Urinary bladder (tissue), 4 donors: ENCODE results near the gene RYR3. TPM values are rescaled to one million over a fixed set of nuclear protein-coding genes. Genes with fewer than 3 reads are reported as not detected.

Experiments
- DNase-seq: peaks from one replicate; pipeline ENCODE4 v3.0.0-alpha.2; 2015; ENCODE audit errors: extremely low spot score
- H3K27ac ChIP-seq: one replicate; pipeline ENCODE4 v1.5.1; 2013; ENCODE audit warnings: low read depth, mild to moderate bottlenecking, moderate library complexity
- H3K36me3 ChIP-seq: one replicate; pipeline ENCODE4 v1.6.1; 2013; ENCODE audit warnings: mild to moderate bottlenecking, moderate library complexity; ENCODE audit not compliant: insufficient read depth
- H3K4me1 ChIP-seq: one replicate; pipeline ENCODE4 v1.6.1; 2013; ENCODE audit warnings: mild to moderate bottlenecking, moderate library complexity; ENCODE audit not compliant: insufficient read depth
- H3K4me3 ChIP-seq: one replicate; pipeline ENCODE4 v1.5.1; 2013; ENCODE audit warnings: low read depth, low read length
- WGBS: extraction: QIAGEN DNeasy Blood & Tissue Kit; methylation state at CpG from one replicate; pipeline ENCODE4 v1.1.7; 2013; 5-methylcytosine and 5-hydroxymethylcytosine counted together
- polyA plus RNA-seq: library from polyadenylated mRNA; stranded (reverse); fragments of 200-250 nt; gene quantifications from one replicate; pipeline ENCODE4 v1.2.3, GENCODE V29; 2013
- total RNA-seq: library from RNA; depleted of rRNA; stranded (reverse); fragments of >200 nt; gene quantifications from one replicate; pipeline ENCODE4 v1.2.3, GENCODE V29; 2014
- donor health status: healthy with polysubstance abuse.
- donor health status: healthy.

The RYR3 gene
- total and polyA plus RNA-seq, 2 donors = 5.1 to 10.5 TPM

DNA sequence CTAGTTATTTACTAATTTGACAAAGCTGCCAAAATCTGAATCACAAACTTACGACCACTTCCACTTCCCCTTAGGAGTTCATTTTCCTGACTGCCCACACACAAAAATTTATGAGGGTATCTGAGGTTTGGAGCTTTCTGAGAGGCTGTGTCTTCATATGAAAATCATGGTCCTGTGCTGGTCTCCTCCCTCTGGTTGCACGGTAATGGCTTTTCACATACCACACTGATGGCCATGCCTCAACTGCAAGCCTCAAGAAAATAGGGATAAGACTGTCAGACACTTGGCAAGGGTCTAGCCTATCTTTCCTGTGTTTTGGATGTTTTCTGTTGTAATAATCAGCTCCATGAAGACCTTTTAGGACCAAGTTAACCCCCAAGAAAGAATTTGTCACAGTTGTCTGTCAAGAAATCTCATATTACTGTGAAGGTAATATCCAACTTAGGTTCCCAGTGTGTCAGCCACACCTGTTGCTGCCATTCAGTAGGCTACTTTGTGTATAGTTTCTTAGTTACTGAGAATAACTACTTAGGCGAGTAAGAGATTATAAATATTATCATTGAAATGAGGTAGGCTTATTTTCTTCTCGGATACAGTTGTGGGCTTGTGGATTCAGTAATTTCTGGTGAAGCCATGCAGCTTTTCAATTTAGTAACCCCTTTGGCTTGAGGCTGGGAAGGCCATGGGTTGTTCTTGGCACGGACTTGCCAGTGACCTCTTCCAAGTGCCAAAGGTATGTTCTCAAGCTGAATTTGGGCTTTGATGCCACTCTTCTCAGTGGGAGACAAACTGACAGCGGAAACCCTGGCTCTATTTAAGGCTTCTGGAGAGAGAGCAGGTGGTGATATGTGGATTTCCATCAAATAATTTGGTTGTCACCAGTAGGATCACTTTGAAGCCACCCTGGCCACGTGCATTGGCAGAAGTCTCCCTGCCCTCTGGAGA lies 101.1 kb downstream of the RYR3 start:
- H3K4me3 ChIP-seq = no peak overlapping the region
- DNase-seq = no peak
- H3K36me3 ChIP-seq = no peaks in the 10 kb centered on the region
- no peaks in the 10 kb centered on the region for H3K4me1 ChIP-seq
- 88% methylated on average over 7 of the region's 7 CpGs for WGBS
- no peak overlapping the region for H3K27ac ChIP-seq

DNA sequence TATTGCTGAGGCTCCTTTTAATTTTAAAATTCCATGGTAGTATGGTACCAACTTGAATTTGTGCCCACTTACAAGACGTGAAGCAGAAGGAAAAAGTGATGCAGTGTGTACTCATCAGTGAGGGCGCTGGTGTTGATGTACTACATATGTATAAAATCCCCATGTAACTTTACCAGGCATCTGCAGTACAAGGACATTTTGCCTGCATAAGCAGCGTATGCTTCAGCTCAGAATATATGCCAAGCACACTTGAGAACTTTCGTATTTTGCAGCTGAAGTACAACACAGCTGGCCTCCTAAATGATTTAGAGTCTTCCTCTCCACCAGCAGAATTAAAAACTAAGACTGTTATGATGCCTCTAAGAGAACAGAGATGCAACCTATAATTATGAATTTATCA lies 108.9 kb downstream of the RYR3 start:
- WGBS = 73% methylated on average over 4 of the region's 4 CpGs
- Histone ChIP-seq H3K36me3 (no peaks in the 10 kb centered on the region), H3K27ac (no peak overlapping the region), H3K4me3 (no peak overlapping the region), H3K4me1 (no peaks in the 10 kb centered on the region)
- no peak for DNase-seq

- no peak for DNase-seq
- Histone ChIP-seq H3K4me1 (no peaks in the 10 kb centered on the region), H3K4me3 (no peak overlapping the region), H3K36me3 (no peaks in the 10 kb centered on the region), H3K27ac (no peak overlapping the region)
These were observed 113.3 kb downstream of the RYR3 start for GRCh38 chr15:33424025-33424424.

GRCh38 chr15:33425142-33425541 lies 114.4 kb downstream of the RYR3 start:
- Histone ChIP-seq H3K27ac (no peak overlapping the region), H3K36me3 (no peaks in the 10 kb centered on the region), H3K4me1 (no peaks in the 10 kb centered on the region), H3K4me3 (no peak overlapping the region)
- no peak for DNase-seq
- WGBS = 51% methylated on average over 3 of the region's 3 CpGs

- H3K36me3 ChIP-seq = no peaks in the 10 kb centered on the region
- H3K4me1 ChIP-seq = no peaks in the 10 kb centered on the region
- WGBS = 70% methylated on average over 5 of the region's 5 CpGs
These were observed 119.8 kb downstream of the RYR3 start for GRCh38 chr15:33430577-33430976.

DNA sequence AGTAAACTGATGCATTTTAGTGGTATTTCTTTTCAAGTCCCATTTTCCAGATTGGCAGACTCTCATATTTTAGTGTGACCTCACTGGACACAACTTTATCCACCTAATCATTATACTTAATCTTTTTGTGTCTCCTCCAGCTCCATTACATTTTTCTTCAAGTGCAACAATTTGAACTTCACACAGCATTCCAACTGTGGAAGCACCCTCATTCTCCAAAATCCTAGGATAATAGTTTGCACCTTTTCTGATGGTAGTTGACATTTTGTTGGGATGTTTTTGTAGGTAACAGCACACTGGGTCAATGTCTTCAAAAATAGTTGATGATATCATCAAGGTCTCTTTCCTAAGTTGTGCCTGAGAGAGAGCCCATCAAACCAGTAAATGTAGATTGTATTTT lies 123.1 kb downstream of the RYR3 start:
- no peaks in the 10 kb centered on the region for H3K4me1 ChIP-seq
- no peak overlapping the region for H3K4me3 ChIP-seq
- no peak for DNase-seq
- H3K36me3 ChIP-seq = no peaks in the 10 kb centered on the region
- no peak overlapping the region for H3K27ac ChIP-seq

More at GRCh38 chr15:33430577-33430976, 119.8 kb downstream of the RYR3 start:
- DNase-seq = no peak
- Histone ChIP-seq H3K27ac (no peak overlapping the region), H3K4me3 (no peak overlapping the region)

DNA sequence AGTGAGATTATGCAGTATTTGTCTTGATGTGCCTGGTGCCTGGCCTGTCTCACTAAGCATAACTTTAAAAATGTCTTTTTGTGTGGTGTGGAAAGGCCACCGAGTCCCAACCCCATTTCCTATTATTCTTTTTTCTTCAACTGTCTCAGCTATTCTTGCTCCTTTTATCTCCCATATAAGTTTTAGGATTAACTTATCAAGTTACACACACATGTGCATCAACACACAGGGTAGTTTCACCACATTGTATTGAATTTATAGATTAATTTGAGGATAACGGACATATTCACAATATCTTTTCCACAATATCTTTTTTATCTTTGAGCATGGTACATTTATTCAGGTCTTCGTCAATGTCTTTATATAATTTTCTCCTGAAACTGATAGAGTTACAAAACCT lies 127.6 kb downstream of the RYR3 start:
- 93% methylated on average over 3 of the region's 3 CpGs for WGBS
- no peaks in the 10 kb centered on the region for H3K4me1 ChIP-seq
- H3K36me3 ChIP-seq = no peaks in the 10 kb centered on the region
- no peak overlapping the region for H3K27ac ChIP-seq
- H3K4me3 ChIP-seq = no peak overlapping the region
- DNase-seq = no peak

GRCh38 chr15:33440900-33441299 lies 130.1 kb downstream of the RYR3 start:
- no peak for DNase-seq
- H3K27ac ChIP-seq = no peak overlapping the region
- 81% methylated on average over 4 of the region's 4 CpGs for WGBS
- H3K4me3 ChIP-seq = no peak overlapping the region
- H3K36me3 ChIP-seq = no peaks in the 10 kb centered on the region
- H3K4me1 ChIP-seq = no peaks in the 10 kb centered on the region

DNA sequence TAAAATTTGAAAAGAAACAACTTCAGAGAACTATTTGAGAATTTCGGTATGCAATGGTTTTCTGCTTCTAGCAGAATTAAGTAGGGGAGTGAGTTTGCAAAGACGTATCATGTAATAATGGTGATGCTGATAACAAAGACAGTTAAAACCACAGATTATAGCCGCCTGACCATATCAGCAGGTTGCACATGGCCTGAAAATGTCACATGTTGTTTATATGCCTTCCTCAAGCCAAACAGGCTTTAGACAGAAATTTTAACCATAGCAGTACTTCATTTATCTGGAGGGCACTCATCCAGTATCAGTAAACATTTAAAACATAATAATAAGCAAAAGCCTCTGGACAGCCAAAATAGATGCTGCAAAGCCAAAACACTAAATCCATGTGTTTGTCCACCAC lies 131.7 kb downstream of the RYR3 start:
- Histone ChIP-seq H3K4me3 (no peak overlapping the region), H3K4me1 (no peaks in the 10 kb centered on the region), H3K36me3 (no peaks in the 10 kb centered on the region), H3K27ac (no peak overlapping the region)
- WGBS = 47% methylated on average over 3 of the region's 3 CpGs
- no peak for DNase-seq

GRCh38 chr15:33443708-33444107 lies 132.9 kb downstream of the RYR3 start:
- H3K27ac ChIP-seq = no peak overlapping the region
- H3K36me3 ChIP-seq = no peaks in the 10 kb centered on the region
- H3K4me3 ChIP-seq = no peak overlapping the region
- WGBS = 36% methylated on average over 1 of the region's 1 CpG
- no peak for DNase-seq
- no peaks in the 10 kb centered on the region for H3K4me1 ChIP-seq

GRCh38 chr15:33445984-33446383 lies 135.2 kb downstream of the RYR3 start:
- H3K36me3 ChIP-seq = no peaks in the 10 kb centered on the region
- no peak overlapping the region for H3K27ac ChIP-seq
- no peak for DNase-seq
- WGBS = 85% methylated on average over 4 of the region's 4 CpGs
- no peak overlapping the region for H3K4me3 ChIP-seq
- H3K4me1 ChIP-seq = no peaks in the 10 kb centered on the region

DNA sequence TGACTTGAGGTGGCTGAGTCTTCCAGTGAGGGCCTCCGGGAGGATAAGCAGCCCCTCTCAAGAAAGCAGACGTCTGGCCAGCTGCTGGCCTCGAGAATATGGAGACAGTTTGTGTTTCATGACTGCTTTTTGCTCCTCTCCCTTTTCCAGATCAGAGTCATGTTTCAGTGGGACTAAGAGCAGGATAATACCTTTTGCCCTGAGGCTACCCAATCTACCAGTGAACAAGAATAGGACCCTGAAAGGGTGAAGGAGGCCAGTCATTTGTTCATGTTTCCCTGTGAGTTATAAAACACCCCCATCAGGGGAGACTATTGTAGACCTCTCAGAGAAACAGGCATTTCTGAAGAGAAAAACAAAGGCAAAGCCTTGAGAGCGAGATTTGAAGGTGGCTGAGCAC lies 137.4 kb downstream of the RYR3 start:
- no peaks in the 10 kb centered on the region for H3K36me3 ChIP-seq
- WGBS = 68% methylated on average over 4 of the region's 4 CpGs
- H3K4me3 ChIP-seq = no peak overlapping the region
- no peak overlapping the region for H3K27ac ChIP-seq
- DNase-seq = no peak
- H3K4me1 ChIP-seq = no peaks in the 10 kb centered on the region

GRCh38 chr15:33448961-33449606 lies 138.3 kb downstream of the RYR3 start:
- DNase-seq = no peak
- WGBS = 75% methylated on average over 9 of the region's 9 CpGs
- Histone ChIP-seq H3K4me1 (no peaks in the 10 kb centered on the region), H3K27ac (no peak overlapping the region), H3K4me3 (no peak overlapping the region), H3K36me3 (no peaks in the 10 kb centered on the region)

DNA sequence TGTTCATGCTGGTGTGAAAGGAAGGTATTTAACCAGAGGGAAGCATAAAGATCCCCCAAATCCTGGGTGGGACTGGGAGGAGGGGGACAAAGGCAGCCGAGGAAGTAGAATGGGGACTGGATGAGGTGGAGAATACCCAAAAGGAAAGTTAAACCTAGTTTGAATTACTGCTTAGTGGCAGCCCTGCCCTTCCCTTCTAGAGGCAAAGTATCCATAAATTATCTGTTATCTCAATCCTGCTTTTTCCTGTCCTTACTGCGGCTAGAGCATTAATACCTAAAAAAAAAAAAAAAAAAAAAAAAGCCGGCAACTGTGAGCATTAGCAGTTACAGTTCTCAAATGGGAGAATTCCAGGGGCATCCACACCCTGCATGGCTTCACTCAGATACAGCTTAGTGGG lies 139.0 kb downstream of the RYR3 start:
- H3K27ac ChIP-seq = no peak overlapping the region
- H3K4me3 ChIP-seq = no peak overlapping the region
- no peaks in the 10 kb centered on the region for H3K4me1 ChIP-seq
- DNase-seq = no peak
- WGBS = 27% methylated on average over 3 of the region's 3 CpGs
- no peaks in the 10 kb centered on the region for H3K36me3 ChIP-seq
